Mesothelial cell of epicardium (in vitro differentiated cells): Measurements from ENCODE around the gene ALOXE3. TPM values are rescaled to one million over a fixed set of nuclear protein-coding genes. Genes with fewer than 3 reads are reported as not detected.

Experiments
- DNase-seq, 2 experiments: peaks; one replicate each; pipeline ENCODE4 v3.0.0; 2021; ENCODE audit warnings: low spot score in 2 of 2; ENCODE audit not compliant: unreplicated experiment in 2 of 2
- H3K27ac Mint-ChIP-seq: 2 replicates; pipeline ENCODE4 v1.8.0; 2021; ENCODE audit warnings: mixed read lengths
- H3K27me3 Mint-ChIP-seq: 2 replicates; pipeline ENCODE4 v1.8.0; 2021; ENCODE audit warnings: low read depth, mixed read lengths
- H3K36me3 Mint-ChIP-seq: 2 replicates; pipeline ENCODE4 v1.8.0; 2021; ENCODE audit warnings: mixed read lengths
- H3K4me1 Mint-ChIP-seq: 2 replicates; pipeline ENCODE4 v1.8.0; 2021; ENCODE audit warnings: mixed read lengths
- H3K4me3 Mint-ChIP-seq: 2 replicates; pipeline ENCODE4 v1.8.0; 2021; ENCODE audit warnings: mild to moderate bottlenecking, moderate library complexity, mixed read lengths
- H3K9me3 Mint-ChIP-seq: 2 replicates; pipeline ENCODE4 v1.8.0; 2021; ENCODE audit warnings: mixed read lengths
- total RNA-seq: library from RNA; stranded (reverse); gene quantifications from 3 replicates; pipeline ENCODE4 v1.2.1, GENCODE V29; 2021
- TF ChIP-seq, protein P1 (sequence below): fragments of 200-600 bp; sonication (generic); IDR thresholded peaks from one replicate; pipeline ENCODE4 v1.5.0; 2021; ENCODE audit warnings: antibody characterized with exemption; ENCODE audit not compliant: unreplicated experiment

Gene ALOXE3
- total RNA-seq, 1 donor from 2014 or later, result 0.09 TPM

DNA sequence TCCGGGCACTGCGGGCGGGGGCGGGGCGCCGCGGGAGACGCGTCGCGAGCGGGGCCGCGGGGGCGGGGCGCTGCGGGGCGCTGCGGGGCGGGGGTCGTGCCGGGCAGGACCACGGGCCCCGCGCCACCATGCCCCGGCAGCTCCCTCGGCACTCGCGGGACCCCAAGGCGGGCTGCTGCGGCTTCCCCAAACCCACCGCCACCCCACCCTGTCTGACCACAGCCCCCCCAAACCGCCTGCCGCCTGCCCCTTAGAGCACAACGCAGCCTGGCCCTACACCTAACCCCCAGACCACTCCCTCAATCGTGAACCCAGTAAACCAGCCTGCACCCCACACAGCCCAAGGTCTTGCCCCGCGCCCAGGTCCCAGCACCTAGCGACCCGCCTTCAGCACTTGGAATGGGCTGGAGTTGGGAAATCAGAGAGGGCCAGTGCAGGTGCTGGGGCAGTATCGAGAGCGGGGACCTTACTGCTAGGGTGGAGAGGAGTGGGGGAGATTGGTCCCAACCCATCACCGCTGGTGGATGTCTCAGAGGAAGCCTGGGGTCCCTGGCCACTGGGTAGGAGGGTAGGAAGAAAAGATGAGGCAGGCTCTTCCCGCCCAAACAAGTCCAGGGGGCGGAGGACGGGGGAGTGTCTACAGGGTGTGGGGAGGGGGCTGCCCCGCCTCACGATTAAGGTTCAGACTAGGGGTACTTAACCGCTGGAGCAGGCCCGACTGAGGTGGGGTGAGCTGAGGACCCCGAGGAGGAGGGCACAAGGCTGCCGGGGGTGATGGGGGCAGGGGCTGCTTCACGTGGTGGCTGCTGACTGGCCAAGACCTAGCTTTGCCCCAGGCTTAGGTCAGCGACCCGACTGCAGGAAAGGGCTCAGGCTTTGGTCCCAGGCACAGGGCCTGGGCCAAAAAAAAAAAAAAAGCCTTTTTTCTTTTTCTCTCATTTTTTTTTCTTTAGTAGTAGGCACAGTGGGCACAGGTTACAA, 45.0 kb upstream of the ALOXE3 start:
- no peaks in the 10 kb centered on the region for H3K36me3 Mint-ChIP-seq
- H3K27me3 Mint-ChIP-seq, result no peaks in the 10 kb centered on the region
- H3K9me3 Mint-ChIP-seq, result no peaks in the 10 kb centered on the region
- DNase-seq, result no peak
- peaks cover 37% of the 10 kb centered on the region for H3K4me1 Mint-ChIP-seq
- H3K27ac Mint-ChIP-seq, result peak overlapping the region; percentile 97
- H3K4me3 Mint-ChIP-seq, result peak overlapping the region; percentile 88
- TF ChIP-seq, protein P1, sequence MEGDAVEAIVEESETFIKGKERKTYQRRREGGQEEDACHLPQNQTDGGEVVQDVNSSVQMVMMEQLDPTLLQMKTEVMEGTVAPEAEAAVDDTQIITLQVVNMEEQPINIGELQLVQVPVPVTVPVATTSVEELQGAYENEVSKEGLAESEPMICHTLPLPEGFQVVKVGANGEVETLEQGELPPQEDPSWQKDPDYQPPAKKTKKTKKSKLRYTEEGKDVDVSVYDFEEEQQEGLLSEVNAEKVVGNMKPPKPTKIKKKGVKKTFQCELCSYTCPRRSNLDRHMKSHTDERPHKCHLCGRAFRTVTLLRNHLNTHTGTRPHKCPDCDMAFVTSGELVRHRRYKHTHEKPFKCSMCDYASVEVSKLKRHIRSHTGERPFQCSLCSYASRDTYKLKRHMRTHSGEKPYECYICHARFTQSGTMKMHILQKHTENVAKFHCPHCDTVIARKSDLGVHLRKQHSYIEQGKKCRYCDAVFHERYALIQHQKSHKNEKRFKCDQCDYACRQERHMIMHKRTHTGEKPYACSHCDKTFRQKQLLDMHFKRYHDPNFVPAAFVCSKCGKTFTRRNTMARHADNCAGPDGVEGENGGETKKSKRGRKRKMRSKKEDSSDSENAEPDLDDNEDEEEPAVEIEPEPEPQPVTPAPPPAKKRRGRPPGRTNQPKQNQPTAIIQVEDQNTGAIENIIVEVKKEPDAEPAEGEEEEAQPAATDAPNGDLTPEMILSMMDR, result no peak

DNA sequence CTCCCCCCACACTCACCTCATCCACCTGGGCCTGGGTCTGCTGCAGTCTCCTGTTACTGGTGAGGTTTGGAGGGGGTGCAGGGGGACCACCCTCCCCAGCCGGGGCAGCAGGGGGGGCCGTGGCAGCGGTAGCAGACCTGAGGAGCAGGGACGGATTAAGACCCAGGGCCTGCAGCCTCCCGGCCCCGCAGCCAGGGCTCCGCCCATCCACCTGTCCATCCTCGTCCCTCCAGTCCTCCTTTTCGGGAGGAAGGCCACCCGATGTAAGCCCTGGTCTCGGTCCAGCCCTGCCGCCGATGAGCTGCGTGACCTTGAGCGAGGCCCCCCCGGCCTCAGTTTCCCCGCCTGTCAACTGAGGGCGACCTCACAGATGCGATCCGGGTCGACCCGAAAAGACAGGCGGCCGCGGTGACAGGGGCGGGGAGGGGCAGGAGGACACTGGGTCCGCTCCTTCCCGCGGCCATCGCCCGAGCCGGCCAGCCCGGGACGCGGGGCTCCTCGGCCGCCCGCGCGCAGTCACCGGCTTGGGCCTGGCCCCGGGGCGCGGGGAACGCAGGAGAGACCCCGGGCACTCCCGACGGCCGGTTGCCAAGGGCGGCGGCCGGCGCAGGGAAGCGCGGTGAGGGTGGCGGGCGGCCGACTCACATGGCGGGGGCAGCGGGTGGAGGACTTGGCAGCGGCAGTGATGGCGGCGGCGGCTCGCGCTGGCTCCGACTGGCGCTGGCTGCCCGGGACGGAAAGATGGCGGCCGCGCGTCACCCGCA, 44.1 kb upstream of the ALOXE3 start, which contains the start of gene VAMP2:
TSS of gene VAMP2 (minus strand) at position 716 of the 764 bp plus-strand sequence. CDS start at position 647, 69 bp downstream.
- H3K9me3 Mint-ChIP-seq, result no peaks in the 10 kb centered on the region
- peak; percentile 75 to 83 for DNase-seq
- TF ChIP-seq, protein P1, result no peak
- no peaks in the 10 kb centered on the region for H3K27me3 Mint-ChIP-seq
- H3K36me3 Mint-ChIP-seq, result no peaks in the 10 kb centered on the region
- peaks cover 37% of the 10 kb centered on the region for H3K4me1 Mint-ChIP-seq
- H3K27ac Mint-ChIP-seq, result peak within 1 kb of the TSS; percentile 97
- H3K4me3 Mint-ChIP-seq, result peak within 1 kb of the TSS; percentile 88

DNA sequence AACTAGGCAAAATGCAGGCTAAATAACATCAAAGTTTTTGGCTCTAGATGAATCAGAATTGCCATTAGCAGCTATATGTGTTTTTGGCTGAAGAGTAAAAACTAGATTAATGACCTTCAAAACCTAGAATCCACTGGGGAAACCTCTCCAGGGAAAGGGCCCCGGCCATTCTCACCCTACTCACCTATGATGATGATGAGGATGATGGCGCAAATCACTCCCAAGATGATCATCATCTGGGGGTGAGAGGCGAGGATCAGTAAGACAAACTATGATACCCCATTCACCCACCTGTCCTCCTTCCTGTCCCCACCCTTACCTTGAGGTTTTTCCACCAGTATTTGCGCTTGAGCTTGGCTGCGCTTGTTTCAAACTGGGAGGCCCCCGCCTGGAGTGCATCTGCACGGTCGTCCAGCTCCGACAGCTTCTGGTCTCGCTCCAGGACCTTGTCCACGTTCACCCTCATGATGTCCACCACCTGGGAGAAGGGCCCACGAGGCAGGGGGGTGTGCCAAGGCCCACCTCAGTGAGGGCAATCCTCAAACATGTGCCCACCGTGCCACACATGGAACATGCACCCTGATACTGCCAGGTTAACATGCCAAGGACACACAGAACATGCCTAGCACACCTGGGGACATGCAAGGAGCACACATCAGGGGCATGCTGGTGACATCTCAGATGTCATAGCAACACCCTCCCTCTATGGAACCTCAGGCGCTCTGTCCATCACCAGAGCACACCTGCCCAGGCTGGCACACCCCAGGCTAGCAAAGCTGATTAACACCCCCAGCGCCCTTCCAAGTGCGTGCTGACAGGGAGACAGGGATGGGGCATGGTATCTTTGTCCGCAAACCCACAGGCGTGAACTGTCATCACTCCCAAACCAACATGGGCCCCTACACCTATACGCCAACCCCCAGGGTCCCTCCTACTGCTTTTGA, 43.2 kb upstream of the ALOXE3 start:
- no peak for DNase-seq
- H3K4me3 Mint-ChIP-seq, result peak overlapping the region; percentile 73
- H3K9me3 Mint-ChIP-seq, result no peaks in the 10 kb centered on the region
- TF ChIP-seq, protein P1, result no peak
- H3K4me1 Mint-ChIP-seq, result peaks cover 37% of the 10 kb centered on the region
- H3K36me3 Mint-ChIP-seq, result no peaks in the 10 kb centered on the region
- peak overlapping the region; percentile 82 for H3K27ac Mint-ChIP-seq
- no peaks in the 10 kb centered on the region for H3K27me3 Mint-ChIP-seq

DNA sequence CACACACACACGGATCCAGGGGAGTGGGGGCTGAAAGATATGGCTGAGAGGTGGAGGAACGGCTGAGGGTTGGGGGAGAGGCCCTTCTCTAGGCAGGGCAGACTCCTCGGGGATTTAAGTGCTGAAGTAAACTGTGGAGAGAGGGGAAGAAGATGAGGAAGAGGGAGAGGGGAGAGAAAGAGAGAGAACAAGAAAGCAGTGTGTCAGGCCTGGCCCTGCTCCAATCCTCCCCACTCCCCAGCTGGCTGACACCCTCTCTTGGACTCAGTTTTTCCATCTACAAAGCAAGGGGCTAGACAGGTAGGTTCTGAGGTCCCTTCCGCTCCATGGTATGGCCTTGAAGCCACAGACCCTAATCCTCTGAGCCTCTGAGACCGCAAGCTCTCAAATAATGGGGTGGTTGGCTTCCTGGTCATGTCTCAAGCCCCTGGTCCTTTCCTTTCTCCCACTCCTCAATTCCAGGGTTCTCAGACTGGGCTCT, 42.5 kb upstream of the ALOXE3 start:
- DNase-seq, result no peak
- peak overlapping the region; percentile 82 for H3K27ac Mint-ChIP-seq
- TF ChIP-seq, protein P1, result no peak
- H3K9me3 Mint-ChIP-seq, result no peaks in the 10 kb centered on the region
- peak overlapping the region; percentile 73 for H3K4me3 Mint-ChIP-seq
- no peaks in the 10 kb centered on the region for H3K36me3 Mint-ChIP-seq
- no peaks in the 10 kb centered on the region for H3K27me3 Mint-ChIP-seq
- H3K4me1 Mint-ChIP-seq, result peaks cover 37% of the 10 kb centered on the region

DNA sequence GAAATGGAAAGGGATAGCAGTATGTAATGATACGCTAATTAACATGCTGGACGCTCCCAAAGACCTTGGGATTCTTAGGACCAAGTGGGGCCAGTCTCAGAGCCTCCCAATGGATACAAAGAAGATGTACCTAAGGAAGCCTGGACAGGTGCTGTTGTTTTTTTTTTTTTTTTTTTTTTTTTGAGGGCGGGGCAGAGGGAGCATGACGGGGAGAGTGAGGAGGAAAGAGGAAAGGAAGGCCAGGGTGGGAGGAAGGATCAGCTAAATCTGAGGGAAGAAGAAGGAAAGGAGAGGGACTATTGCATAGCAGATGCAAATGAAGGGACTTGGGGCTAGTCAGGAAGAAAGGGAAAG, 41.9 kb upstream of the ALOXE3 start:
- Mint-ChIP-seq H3K27me3 (no peaks in the 10 kb centered on the region), H3K4me3 (peak overlapping the region; percentile 73), H3K36me3 (no peaks in the 10 kb centered on the region), H3K9me3 (no peaks in the 10 kb centered on the region), H3K4me1 (peaks cover 37% of the 10 kb centered on the region), H3K27ac (peak overlapping the region; percentile 77)
- DNase-seq, result no peak
- TF ChIP-seq, protein P1, result no peak
